ENCODE results near the gene GSTO2. TPM values are rescaled to one million over a fixed set of nuclear protein-coding genes. Genes with fewer than 3 reads are reported as not detected.
"Not testable (repeated sequence)": the region's sequence is repeated elsewhere in the genome, so short reads cannot be mapped to it uniquely, and the experiment has no call there.

GSTO2 gene
- total RNA-seq, 4 donors from 2014 or later, result 1.9 to 17.1 (median 10.6) TPM

DNA sequence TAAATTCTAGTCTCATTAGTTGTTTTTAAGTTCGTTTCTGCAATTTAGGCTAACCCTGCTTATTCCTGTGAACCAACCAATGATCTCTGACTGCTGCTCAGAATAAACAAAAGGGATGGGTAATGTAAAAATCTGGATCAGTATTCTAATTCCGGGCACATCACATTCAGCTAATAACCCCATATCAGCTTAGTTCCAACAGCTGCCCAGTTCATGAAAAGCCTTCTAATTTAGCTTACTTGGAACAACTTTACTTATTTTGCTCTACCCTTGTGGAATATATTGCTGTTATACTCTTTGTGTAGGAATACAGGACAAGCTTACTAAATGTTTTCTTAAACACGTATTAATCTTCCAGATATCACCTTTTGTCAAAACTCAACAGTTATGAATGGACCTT lies 33.2 kb upstream of the GSTO2 start:
- H3K36me3 ChIP-seq, result no peaks in the 10 kb centered on the region
- in situ Hi-C loops (cut with MboI; ENCODE audit: low pct_ligation_motif_present in 1 of 4, low pct_unique_long_range_greater_than_20kb in 1 of 4, low sequenced_read_pairs in 3 of 4) (no loop called here), intact Hi-C loops (cut with DNase I; ENCODE audit: low total_unique reads) (no loop called here)
- no peak overlapping the region for H3K27ac ChIP-seq
- TF ChIP-seq EP300 (IDR thresholded peaks at IDR 0.05; ENCODE audit: low read depth), result no peak
- TF ChIP-seq POLR2A (IDR thresholded peaks at IDR 0.05), result no peak
- TF ChIP-seq, protein P1, sequence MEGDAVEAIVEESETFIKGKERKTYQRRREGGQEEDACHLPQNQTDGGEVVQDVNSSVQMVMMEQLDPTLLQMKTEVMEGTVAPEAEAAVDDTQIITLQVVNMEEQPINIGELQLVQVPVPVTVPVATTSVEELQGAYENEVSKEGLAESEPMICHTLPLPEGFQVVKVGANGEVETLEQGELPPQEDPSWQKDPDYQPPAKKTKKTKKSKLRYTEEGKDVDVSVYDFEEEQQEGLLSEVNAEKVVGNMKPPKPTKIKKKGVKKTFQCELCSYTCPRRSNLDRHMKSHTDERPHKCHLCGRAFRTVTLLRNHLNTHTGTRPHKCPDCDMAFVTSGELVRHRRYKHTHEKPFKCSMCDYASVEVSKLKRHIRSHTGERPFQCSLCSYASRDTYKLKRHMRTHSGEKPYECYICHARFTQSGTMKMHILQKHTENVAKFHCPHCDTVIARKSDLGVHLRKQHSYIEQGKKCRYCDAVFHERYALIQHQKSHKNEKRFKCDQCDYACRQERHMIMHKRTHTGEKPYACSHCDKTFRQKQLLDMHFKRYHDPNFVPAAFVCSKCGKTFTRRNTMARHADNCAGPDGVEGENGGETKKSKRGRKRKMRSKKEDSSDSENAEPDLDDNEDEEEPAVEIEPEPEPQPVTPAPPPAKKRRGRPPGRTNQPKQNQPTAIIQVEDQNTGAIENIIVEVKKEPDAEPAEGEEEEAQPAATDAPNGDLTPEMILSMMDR (IDR thresholded peaks at IDR 0.05), result no peak
- TF ChIP-seq POLR2AphosphoS5 (IDR thresholded peaks at IDR 0.05), result no peak
- H3K4me3 ChIP-seq, result no peak overlapping the region
- H3K9me3 ChIP-seq, result no peaks in the 10 kb centered on the region
- 79 to 93% methylated on average over 3 of the region's 3 CpGs for WGBS, 2 donors (ENCODE audit: low coverage in 1 of 2)
- no peak for DNase-seq
- H3K4me1 ChIP-seq, result peaks cover 3 to 14% (median 8%) of the 10 kb centered on the region in 4 donors
- peaks cover 3% of the 10 kb centered on the region for H3K27me3 ChIP-seq

DNA sequence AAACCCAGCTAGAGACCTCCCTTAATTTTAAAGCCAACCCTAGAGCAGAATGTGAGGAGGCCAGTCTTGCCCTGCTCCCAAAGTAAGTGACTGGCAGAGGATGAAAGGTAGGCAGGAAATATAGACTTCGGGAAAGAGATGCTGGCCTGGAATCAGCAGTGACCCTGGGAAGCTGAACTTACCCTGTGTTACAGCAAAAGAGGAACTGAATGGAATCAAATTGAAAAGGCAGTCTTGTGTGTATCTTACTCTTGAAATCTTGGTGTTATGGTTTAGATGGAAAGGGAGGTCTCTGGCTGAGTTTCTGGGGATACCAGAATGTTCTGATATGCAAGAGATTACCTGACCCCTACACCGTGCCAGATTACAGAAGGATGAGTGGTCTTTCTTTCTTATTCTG lies 28.9 kb upstream of the GSTO2 start:
- Histone ChIP-seq H3K4me1 (no peaks in the 10 kb centered on the region), H3K36me3 (no peaks in the 10 kb centered on the region), H3K4me3 (no peak overlapping the region), H3K9me3 (no peaks in the 10 kb centered on the region), H3K27me3 (peaks cover 3% of the 10 kb centered on the region), H3K27ac (no peak overlapping the region)
- intact Hi-C loops (cut with DNase I; ENCODE audit: low total_unique reads), result no loop called here
- 57 to 61% methylated on average over 1 to 2 of the region's 2 CpGs for WGBS, 2 donors (ENCODE audit: low coverage in 1 of 2)
- in situ Hi-C loops (cut with MboI; ENCODE audit: low pct_ligation_motif_present in 1 of 4, low pct_unique_long_range_greater_than_20kb in 1 of 4, low sequenced_read_pairs in 3 of 4), result no loop called here
- DNase-seq, result no peak
- TF ChIP-seq EP300 (IDR thresholded peaks at IDR 0.05; ENCODE audit: low read depth), result no peak
- TF ChIP-seq POLR2A (IDR thresholded peaks at IDR 0.05), result no peak
- TF ChIP-seq, protein P1 (IDR thresholded peaks at IDR 0.05), result no peak
- no peak for TF ChIP-seq POLR2AphosphoS5 (IDR thresholded peaks at IDR 0.05)

DNA sequence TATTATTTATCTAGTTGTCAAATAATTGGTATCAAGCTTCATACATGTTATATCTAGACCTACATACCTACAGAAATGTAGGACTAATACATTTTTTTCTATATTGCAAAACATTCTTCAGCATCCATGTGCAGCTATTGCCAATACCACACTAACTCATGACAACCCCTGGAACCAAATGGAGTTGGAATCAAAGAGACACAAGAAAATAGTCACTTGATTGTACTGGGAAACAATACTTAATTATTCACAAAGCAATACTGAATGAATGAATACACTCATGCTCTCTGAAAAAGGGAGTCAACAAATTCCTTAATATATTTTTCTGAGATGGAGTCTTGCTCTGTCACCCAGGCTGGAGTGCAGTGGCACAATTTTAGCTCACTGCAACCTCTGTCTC lies 26.4 kb upstream of the GSTO2 start:
- H3K36me3 ChIP-seq, result no peaks in the 10 kb centered on the region
- in situ Hi-C loops (cut with MboI; ENCODE audit: low pct_ligation_motif_present in 1 of 4, low pct_unique_long_range_greater_than_20kb in 1 of 4, low sequenced_read_pairs in 3 of 4), result no loop called here
- DNase-seq, result no peak
- H3K27ac ChIP-seq, result no peak overlapping the region
- TF ChIP-seq POLR2A (IDR thresholded peaks at IDR 0.05) (no peak), EP300 (IDR thresholded peaks at IDR 0.05; ENCODE audit: low read depth) (no peak), POLR2AphosphoS5 (IDR thresholded peaks at IDR 0.05) (no peak)
- TF ChIP-seq, protein P1 (IDR thresholded peaks at IDR 0.05), result no peak
- H3K4me3 ChIP-seq, result no peak overlapping the region
- no peaks in the 10 kb centered on the region for H3K4me1 ChIP-seq
- intact Hi-C loops (cut with DNase I; ENCODE audit: low total_unique reads), result no loop called here
- H3K27me3 ChIP-seq, result no peaks in the 10 kb centered on the region
- no peaks in the 10 kb centered on the region for H3K9me3 ChIP-seq

DNA sequence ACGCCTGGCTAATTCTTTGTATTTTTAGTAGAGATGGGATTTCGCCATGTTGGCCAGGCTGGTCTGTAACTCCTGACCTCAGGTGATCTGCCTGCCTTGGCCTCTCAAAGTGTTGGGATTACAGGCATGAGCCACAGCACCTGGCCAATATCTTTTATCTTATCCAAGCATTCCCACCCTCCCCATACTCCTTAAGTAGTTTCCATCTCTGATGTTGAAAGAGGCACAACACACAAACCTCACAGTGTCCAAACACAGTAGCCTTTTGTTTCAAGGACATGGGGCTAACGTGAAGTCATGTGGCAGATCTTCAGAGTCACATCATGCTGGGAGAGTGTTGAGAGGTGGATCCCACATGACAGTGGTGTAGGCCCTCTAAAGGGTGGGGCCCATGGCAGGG lies 26.0 kb upstream of the GSTO2 start:
- in situ Hi-C loops (cut with MboI; ENCODE audit: low pct_ligation_motif_present in 1 of 4, low pct_unique_long_range_greater_than_20kb in 1 of 4, low sequenced_read_pairs in 3 of 4); H3K4me3 ChIP-seq; H3K27ac ChIP-seq; H3K27me3 ChIP-seq; intact Hi-C loops (cut with DNase I; ENCODE audit: low total_unique reads); DNase-seq; H3K36me3 ChIP-seq; H3K9me3 ChIP-seq; H3K4me1 ChIP-seq: not testable (repeated sequence)
- 67 to 86% methylated on average over 1 to 3 of the region's 3 CpGs for WGBS, 2 donors (ENCODE audit: low coverage in 1 of 2)

DNA sequence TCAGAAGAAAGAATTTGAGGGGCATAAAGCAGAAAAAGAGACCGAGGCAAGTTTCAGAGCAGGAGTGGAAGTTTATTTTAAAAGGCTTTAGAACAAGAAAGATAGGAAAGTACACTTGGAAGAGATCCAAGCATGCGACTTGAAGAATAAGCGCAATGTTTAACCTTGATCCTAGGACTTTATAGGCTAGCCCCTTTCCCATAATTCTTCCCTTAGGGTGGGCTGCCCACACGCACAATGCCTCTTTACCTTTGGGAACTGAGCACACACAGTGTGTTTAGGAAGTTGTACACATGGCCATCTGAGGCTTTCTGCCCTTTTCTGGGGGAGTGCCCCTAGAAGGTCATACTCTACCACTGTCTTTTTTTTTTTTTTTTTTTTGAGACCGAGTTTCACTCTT lies 25.5 kb upstream of the GSTO2 start:
- TF ChIP-seq POLR2AphosphoS5 (IDR thresholded peaks at IDR 0.05), result no peak
- TF ChIP-seq, protein P1 (IDR thresholded peaks at IDR 0.05), result no peak
- no peak for TF ChIP-seq POLR2A (IDR thresholded peaks at IDR 0.05)
- TF ChIP-seq EP300 (IDR thresholded peaks at IDR 0.05; ENCODE audit: low read depth), result no peak
- no peaks in the 10 kb centered on the region for H3K36me3 ChIP-seq
- intact Hi-C loops (cut with DNase I; ENCODE audit: low total_unique reads), result no loop called here
- in situ Hi-C loops (cut with MboI; ENCODE audit: low pct_ligation_motif_present in 1 of 4, low pct_unique_long_range_greater_than_20kb in 1 of 4, low sequenced_read_pairs in 3 of 4), result no loop called here
- no peaks in the 10 kb centered on the region for H3K4me1 ChIP-seq
- H3K27ac ChIP-seq, result no peak overlapping the region
- WGBS, 2 donors (ENCODE audit: low coverage in 1 of 2), result 68 to 82% methylated on average over 2 to 5 of the region's 5 CpGs
- no peak for DNase-seq
- H3K4me3 ChIP-seq, result no peak overlapping the region
- H3K9me3 ChIP-seq, result no peaks in the 10 kb centered on the region
- H3K27me3 ChIP-seq, result no peaks in the 10 kb centered on the region

Data from transverse colon (tissue), 4 donors.